BE2C (cell line): ENCODE data around the gene ISCU.
"Not testable (repeated sequence)": the region's sequence is repeated elsewhere in the genome, so short reads cannot be mapped to it uniquely, and the experiment has no call there.

Experiments used
- DNase-seq: peaks from one replicate; pipeline ENCODE4 v3.0.0-alpha.2; 2020
- H3K27me3 ChIP-seq: fragments of 250-450 bp; sonication (Bioruptor Pico); 2 replicates; pipeline ENCODE4 v1.5.1; 2020; ENCODE audit warnings: mild to moderate bottlenecking
- H3K36me3 ChIP-seq: fragments of 250-450 bp; sonication (Bioruptor Pico); 2 replicates; pipeline ENCODE4 v1.5.1; 2020; ENCODE audit warnings: mild to moderate bottlenecking
- H3K4me1 ChIP-seq: fragments of 250-450 bp; sonication (Bioruptor Pico); 2 replicates; pipeline ENCODE4 v1.5.1; 2020
- H3K4me3 ChIP-seq: 2 replicates; pipeline ENCODE4 v1.5.1; 2011; ENCODE audit warnings: low read depth, low read length
- H3K9me3 ChIP-seq: fragments of 250-450 bp; sonication (Bioruptor Pico); 2 replicates; pipeline ENCODE4 v1.5.1; 2020
- TF ChIP-seq, protein P1 (sequence below): IDR thresholded peaks from 2 replicates; pipeline ENCODE4 v1.5.1; 2012; ENCODE audit warnings: mild to moderate bottlenecking, low read depth, low read length

The ISCU gene

DNA sequence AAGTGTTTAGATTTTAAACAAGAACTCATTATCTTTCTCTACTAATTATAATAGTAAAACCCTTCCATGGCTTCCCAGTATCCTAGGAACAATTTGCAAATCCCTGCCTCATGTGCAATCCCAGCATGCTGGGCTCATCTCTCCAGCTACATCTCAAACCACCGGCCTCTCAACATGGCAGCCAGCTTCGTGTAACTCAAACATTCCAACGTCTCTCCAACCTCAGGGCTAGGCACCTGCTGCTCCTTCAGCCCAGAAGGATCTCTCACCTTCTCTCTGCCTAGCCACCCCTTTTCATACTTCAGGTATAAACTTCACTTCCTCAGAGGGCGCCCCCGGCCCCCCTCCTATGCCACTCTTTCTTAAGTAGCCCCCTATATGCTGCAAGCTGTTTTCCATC lies 8.6 kb upstream of the ISCU start:
- DNase-seq, result no peak
- H3K9me3 ChIP-seq, result no peaks in the 10 kb centered on the region
- no peaks in the 10 kb centered on the region for H3K27me3 ChIP-seq
- TF ChIP-seq, protein P1, sequence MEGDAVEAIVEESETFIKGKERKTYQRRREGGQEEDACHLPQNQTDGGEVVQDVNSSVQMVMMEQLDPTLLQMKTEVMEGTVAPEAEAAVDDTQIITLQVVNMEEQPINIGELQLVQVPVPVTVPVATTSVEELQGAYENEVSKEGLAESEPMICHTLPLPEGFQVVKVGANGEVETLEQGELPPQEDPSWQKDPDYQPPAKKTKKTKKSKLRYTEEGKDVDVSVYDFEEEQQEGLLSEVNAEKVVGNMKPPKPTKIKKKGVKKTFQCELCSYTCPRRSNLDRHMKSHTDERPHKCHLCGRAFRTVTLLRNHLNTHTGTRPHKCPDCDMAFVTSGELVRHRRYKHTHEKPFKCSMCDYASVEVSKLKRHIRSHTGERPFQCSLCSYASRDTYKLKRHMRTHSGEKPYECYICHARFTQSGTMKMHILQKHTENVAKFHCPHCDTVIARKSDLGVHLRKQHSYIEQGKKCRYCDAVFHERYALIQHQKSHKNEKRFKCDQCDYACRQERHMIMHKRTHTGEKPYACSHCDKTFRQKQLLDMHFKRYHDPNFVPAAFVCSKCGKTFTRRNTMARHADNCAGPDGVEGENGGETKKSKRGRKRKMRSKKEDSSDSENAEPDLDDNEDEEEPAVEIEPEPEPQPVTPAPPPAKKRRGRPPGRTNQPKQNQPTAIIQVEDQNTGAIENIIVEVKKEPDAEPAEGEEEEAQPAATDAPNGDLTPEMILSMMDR, result no peak
- H3K4me3 ChIP-seq, result no peak overlapping the region
- peaks cover 30% of the 10 kb centered on the region for H3K36me3 ChIP-seq
- H3K4me1 ChIP-seq, result no peaks in the 10 kb centered on the region

DNA sequence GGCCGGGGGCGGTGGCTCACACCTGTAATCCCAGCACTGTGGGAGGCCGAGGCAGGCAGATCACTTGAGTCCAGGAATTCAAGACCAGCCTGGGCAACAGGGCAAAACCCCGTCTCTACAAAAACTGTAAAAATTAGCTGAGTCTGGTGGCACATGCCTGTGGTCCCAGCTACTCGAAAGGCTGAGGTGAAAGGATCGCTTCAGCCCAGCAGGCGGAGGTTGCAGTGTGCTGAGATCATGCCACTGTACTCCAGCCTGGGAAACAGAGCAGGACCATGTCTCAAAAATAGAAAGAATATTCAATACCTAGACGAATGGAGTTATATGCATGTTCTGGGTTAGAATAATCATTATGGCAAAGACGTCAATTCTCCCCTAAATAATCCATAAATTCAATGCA lies 7.0 kb upstream of the ISCU start:
- not testable (repeated sequence) for DNase-seq, H3K9me3 ChIP-seq, H3K4me3 ChIP-seq, H3K27me3 ChIP-seq, H3K4me1 ChIP-seq
- peaks cover 23% of the 10 kb centered on the region for H3K36me3 ChIP-seq

DNA sequence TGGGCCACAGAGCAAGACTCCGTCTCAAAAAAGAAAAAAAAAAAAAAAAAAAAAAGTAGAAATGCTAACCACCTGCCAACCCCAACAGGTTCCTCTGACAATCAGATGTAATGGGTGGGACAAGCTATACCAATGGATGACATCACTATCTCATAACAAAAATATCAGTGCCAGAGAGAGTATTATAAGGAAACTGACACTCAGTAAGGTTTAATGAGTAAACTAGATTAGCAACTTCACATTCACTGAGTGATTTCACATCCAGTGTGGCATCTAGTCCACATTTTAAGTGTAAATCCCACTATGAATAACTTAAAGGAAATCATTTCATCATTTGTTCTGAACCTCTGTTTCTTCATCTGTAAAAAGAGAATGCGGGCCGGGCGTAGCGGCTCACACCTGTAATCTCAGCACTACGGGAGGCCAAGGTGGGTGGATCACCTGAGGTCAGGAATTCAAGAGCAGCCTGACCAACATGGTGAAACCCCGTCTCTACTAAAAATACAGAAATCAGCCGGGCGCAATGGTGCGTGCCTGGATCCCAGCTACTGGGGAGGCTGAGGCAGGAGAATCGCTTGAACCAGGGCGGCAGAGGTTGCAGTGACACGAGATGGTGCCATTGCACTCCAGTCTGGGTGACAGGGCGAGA lies 3.3 kb upstream of the ISCU start:
- TF ChIP-seq, protein P1, result no peak
- peaks cover 27% of the 10 kb centered on the region for H3K36me3 ChIP-seq
- no peaks in the 10 kb centered on the region for H3K9me3 ChIP-seq
- peak overlapping the region; percentile 85; the same call in 1 of the 2 replicates for H3K4me3 ChIP-seq
- H3K27me3 ChIP-seq, result no peaks in the 10 kb centered on the region
- peaks cover 5% of the 10 kb centered on the region for H3K4me1 ChIP-seq
- no peak for DNase-seq

DNA sequence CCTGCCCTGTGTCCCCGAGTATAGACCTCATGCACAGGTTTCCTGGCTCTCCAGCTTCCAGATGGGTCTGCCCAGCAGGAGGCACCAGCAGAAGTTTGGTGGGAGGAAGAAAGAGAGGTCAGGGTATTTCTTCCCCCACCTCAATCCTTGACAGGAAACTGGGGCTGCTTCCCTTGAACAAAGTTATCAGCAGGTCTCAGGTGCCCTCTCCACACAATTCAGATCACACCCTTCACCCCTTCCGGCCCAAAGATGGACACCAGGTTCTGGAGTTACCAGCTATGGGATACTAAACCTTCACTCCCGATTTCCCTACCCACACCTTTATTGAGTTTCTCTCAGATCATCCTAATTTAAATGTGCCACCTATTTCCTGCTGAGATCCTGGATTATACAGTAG lies 2.6 kb upstream of the ISCU start:
- Histone ChIP-seq H3K4me3 (peak overlapping the region; percentile 85), H3K9me3 (no peaks in the 10 kb centered on the region), H3K27me3 (no peaks in the 10 kb centered on the region), H3K4me1 (peaks cover 11% of the 10 kb centered on the region), H3K36me3 (peaks cover 31% of the 10 kb centered on the region)
- TF ChIP-seq, protein P1, result peak; percentile 18; the same call in 1 of the 2 replicates
- no peak for DNase-seq

DNA sequence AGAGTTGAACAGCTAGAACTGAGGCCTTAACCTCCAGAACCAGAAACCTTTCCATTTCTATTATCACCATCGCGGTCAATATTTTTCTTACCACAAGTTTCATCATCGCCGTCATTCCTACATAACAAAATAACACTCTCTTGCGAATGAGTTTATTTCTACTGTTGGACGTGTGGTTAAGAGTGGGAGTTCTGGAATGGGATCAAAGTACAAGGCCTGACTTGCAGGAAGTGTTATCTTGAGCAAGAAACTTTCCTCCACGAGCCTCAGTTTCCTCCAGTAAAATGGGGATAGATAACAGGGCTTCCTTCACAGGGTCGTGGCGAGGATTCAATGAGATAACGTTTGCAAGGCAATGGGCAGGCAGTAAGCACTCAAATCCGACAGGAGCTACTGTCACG lies 2.1 kb upstream of the ISCU start:
- TF ChIP-seq, protein P1, result no peak
- Histone ChIP-seq H3K27me3 (no peaks in the 10 kb centered on the region), H3K4me3 (peak overlapping the region; percentile 85), H3K9me3 (no peaks in the 10 kb centered on the region), H3K36me3 (peaks cover 29% of the 10 kb centered on the region), H3K4me1 (peaks cover 16% of the 10 kb centered on the region)
- no peak for DNase-seq

DNA sequence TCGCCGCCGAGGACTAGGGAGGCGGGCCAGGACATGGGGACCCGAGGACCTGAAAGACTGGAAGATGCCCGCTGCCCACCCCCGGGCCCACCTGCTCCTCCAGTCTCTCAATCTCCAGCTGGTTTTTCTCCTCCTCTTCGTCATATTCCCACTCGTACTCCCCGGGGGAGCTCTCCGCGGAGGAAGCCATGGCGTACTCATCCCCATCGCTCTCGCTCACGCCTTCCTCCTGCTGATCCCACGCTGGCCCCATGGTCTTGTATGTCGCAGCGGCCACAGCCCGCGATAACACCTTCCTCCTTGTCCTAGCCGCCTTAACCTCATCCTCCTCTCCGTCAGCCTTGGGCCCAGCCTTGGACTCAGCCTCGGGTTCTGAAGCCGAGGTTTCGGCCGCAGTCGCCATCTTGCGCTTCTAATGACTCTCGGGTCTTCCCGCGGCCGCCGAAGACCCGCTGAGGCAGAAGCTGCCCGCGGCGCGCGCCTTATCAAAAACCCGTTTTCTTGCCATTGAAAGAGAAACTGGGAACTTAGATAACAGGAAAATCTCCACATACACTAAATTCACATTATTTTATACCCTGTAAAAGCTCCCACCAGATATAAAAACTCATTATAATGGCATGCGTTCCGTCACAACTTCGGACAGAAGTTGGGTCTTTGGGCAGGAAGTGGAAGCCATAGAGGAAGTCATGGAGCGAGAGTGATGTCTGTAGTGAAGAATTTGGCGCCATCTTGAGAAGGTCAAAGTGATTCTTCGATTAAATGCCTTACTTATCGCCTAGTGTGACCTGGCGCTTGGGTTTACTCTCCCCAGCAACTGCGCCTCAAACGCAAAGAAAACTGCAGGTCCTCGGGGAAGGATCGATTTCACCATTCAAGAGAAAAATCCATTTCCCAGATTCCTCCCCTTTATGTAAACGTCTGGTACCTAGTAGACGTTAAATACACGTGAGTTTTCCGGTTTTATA lies 1.4 kb upstream of the ISCU start, which contains the start of gene SART3:
TSS of gene SART3 (minus strand) at position 422 of the 968 bp plus-strand sequence. CDS start at position 403, 19 bp downstream.
- H3K36me3 ChIP-seq, result peaks cover 29% of the 10 kb centered on the region
- peak within 1 kb of the TSS; percentile 85 for H3K4me3 ChIP-seq

More for the DNA sequence above, 1.4 kb upstream of the ISCU start, which contains the start of gene SART3:
- peak; percentile 80 for DNase-seq
- H3K9me3 ChIP-seq, result no peaks in the 10 kb centered on the region
- H3K4me1 ChIP-seq, result peaks cover 23% of the 10 kb centered on the region
- TF ChIP-seq, protein P1, result no peak
- no peaks in the 10 kb centered on the region for H3K27me3 ChIP-seq
